DND-41 (cell line): ENCODE measurements around the gene TAGLN2.

Experiments
- EZH2 ChIP-seq: IDR thresholded peaks from 3 replicates; pipeline ENCODE4 v1.6.1; 2012; ENCODE audit warnings: borderline replicate concordance, low read depth, mild to moderate bottlenecking, moderate library complexity, low read length, inconsistent platforms; ENCODE audit not compliant: severe bottlenecking
- TF ChIP-seq, protein P1 (sequence below): IDR thresholded peaks from 2 replicates; pipeline ENCODE4 v1.5.1; 2012; ENCODE audit warnings: borderline replicate concordance, low read length, moderate library complexity, mild to moderate bottlenecking; ENCODE audit not compliant: poor library complexity, severe bottlenecking; ENCODE audit errors: extremely low read depth

DNA sequence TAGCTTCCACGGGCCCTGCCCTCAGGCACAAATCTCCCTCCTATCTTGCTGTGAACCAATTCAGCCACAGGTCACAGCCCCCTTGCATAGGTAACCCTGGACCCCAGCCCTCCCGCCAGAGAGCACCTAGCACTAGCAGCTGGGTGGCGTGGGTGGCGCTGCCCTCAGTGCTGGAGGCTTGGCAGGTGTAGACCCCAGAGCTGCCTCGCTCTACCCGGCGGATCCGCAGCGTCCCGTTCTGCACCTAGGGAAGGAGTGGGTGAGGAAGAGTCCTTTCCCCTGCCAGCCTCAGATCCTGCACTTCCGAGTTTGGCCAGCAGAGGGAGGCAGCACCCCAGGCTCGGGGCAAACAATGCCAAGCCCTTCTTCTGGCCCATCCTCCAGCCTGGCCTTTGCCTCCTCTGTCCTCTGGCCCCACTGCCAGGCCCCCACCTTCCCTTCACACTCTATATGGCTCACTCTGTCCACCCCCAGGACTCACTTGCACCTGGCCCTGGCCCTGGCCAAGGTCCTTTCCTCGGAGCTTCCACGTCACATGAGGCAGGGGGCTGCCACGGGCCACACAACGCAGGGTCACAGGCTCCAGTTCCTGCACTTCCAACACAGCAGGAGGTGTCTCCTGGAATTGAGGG, 11.1 kb upstream of the TAGLN2 start:
- TF ChIP-seq, protein P1, sequence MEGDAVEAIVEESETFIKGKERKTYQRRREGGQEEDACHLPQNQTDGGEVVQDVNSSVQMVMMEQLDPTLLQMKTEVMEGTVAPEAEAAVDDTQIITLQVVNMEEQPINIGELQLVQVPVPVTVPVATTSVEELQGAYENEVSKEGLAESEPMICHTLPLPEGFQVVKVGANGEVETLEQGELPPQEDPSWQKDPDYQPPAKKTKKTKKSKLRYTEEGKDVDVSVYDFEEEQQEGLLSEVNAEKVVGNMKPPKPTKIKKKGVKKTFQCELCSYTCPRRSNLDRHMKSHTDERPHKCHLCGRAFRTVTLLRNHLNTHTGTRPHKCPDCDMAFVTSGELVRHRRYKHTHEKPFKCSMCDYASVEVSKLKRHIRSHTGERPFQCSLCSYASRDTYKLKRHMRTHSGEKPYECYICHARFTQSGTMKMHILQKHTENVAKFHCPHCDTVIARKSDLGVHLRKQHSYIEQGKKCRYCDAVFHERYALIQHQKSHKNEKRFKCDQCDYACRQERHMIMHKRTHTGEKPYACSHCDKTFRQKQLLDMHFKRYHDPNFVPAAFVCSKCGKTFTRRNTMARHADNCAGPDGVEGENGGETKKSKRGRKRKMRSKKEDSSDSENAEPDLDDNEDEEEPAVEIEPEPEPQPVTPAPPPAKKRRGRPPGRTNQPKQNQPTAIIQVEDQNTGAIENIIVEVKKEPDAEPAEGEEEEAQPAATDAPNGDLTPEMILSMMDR, result peak; percentile 98
- no peak for TF ChIP-seq EZH2
